ENCODE results near the gene NIFK. TPM values are rescaled to one million over a fixed set of nuclear protein-coding genes. Genes with fewer than 3 reads are reported as not detected.

The NIFK gene
- total and polyA plus RNA-seq, 8 donors: 22.9 to 40.4 (median 25.8) TPM

- H3K9me3 ChIP-seq: no peaks in the 10 kb centered on the region
- intact Hi-C loops (cut with DNase I): no loop called here
- no peak overlapping the region for H3K4me3 ChIP-seq
- H3K27me3 ChIP-seq: no peaks in the 10 kb centered on the region
- WGBS, 2 donors: 83 to 88% methylated on average over 5 of the region's 5 CpGs
- TF ChIP-seq CTCF (IDR thresholded peaks at IDR 0.05): no peak
- H3K4me1 ChIP-seq: no peaks in the 10 kb centered on the region
- no peak for DNase-seq
- peaks cover 5 to 40% (median 14%) of the 10 kb centered on the region in 3 donors for H3K36me3 ChIP-seq
- ATAC-seq: no peak
- H3K27ac ChIP-seq: no peak overlapping the region
- FAIRE-seq: no peak
Observed at GRCh38 chr2:121768143-121768755, 31.6 kb upstream of the NIFK start.

GRCh38 chr2:121766624-121767023 lies 29.9 kb upstream of the NIFK start:
- Histone ChIP-seq H3K4me1 (no peaks in the 10 kb centered on the region), H3K36me3 (peaks cover 5 to 56% (median 15%) of the 10 kb centered on the region in 3 donors), H3K27me3 (no peaks in the 10 kb centered on the region), H3K27ac (peak overlapping the region in 2 of 4 donors; percentile 31 to 47), H3K9me3 (no peaks in the 10 kb centered on the region), H3K4me3 (no peak overlapping the region)
- intact Hi-C loops (cut with DNase I): no loop called here
- FAIRE-seq (no peak), ATAC-seq (peak in 2 of 4 donors; percentile 58 to 60), DNase-seq (no peak)
- no peak for TF ChIP-seq CTCF (IDR thresholded peaks at IDR 0.05)
- WGBS, 2 donors: 27 to 44% methylated on average over 1 of the region's 1 CpG

GRCh38 chr2:121764681-121765228 lies 28.1 kb upstream of the NIFK start:
- FAIRE-seq: no peak
- ATAC-seq: no peak
- no peak for TF ChIP-seq CTCF (IDR thresholded peaks at IDR 0.05)
- DNase-seq: no peak
- no peak overlapping the region for H3K27ac ChIP-seq
- no peaks in the 10 kb centered on the region for H3K9me3 ChIP-seq
- peaks cover 5 to 61% (median 19%) of the 10 kb centered on the region in 3 donors for H3K36me3 ChIP-seq
- intact Hi-C loops (cut with DNase I): no loop called here
- WGBS, 2 donors: 91 to 96% methylated on average over 10 of the region's 10 CpGs
- no peaks in the 10 kb centered on the region for H3K27me3 ChIP-seq
- H3K4me1 ChIP-seq: no peaks in the 10 kb centered on the region
- no peak overlapping the region for H3K4me3 ChIP-seq

- FAIRE-seq (no peak), ATAC-seq (peak; percentile 99 to 100 (median 99)), DNase-seq (peak; percentile 96 to 98 (median 98))
- TF ChIP-seq CTCF (IDR thresholded peaks at IDR 0.05): no peak
- peak within 1 kb of the TSS; percentile 88 to 99 (median 95) for H3K4me3 ChIP-seq
- no peaks in the 10 kb centered on the region for H3K27me3 ChIP-seq
- H3K27ac ChIP-seq: peak within 1 kb of the TSS; percentile 41 to 78 (median 64)
- H3K36me3 ChIP-seq: peaks cover 0 to 4% (median 0%) of the 10 kb centered on the region in 3 donors
- no peaks in the 10 kb centered on the region for H3K9me3 ChIP-seq
- 0% methylated on average over 62 to 67 of the region's 67 CpGs for WGBS, 2 donors
- H3K4me1 ChIP-seq: peaks cover 9 to 18% (median 11%) of the 10 kb centered on the region in 3 donors
- intact Hi-C loops (cut with DNase I): no loop called here
Observed at GRCh38 chr2:121755237-121756111, 18.8 kb upstream of the NIFK start, which contains the start of gene TSN. Gene TSN (plus strand): TSS chr2:121755651. CDS start chr2:121755780, 129 bp downstream.
